Right lobe of liver (tissue), 6 donors: Measurements from ENCODE around the gene FMC1. TPM values are rescaled to one million over a fixed set of nuclear protein-coding genes. Genes with fewer than 3 reads are reported as not detected.
"Not testable (repeated sequence)": the region's sequence is repeated elsewhere in the genome, so short reads cannot be mapped to it uniquely, and the experiment has no call there.

Source experiments
- ATAC-seq, 4 donors: fragments of 200-7000 bp; cut with Tn5 transposase; one replicate each; pipeline ENCODE4 v1.9.1; 2020; ENCODE audit warnings: mild to moderate bottlenecking in 4 of 4, moderate library complexity in 4 of 4
- DNase-seq, 3 donors: peaks; one replicate each; pipeline ENCODE4 v3.0.0-alpha.2; 2020
- H3K27ac ChIP-seq, 3 donors: fragments of 200-600 bp; one replicate each; pipeline ENCODE4 v1.8.0; 2022
- H3K27me3 ChIP-seq, 2 donors: fragments of 200-600 bp; one replicate each; pipeline ENCODE4 v1.8.0; 2022
- H3K36me3 ChIP-seq, 4 donors: fragments of 200-600 bp; sonication (generic) in 1 of 4; one replicate each; pipeline versions ENCODE4 v1.5.1 to v1.8.0; 2017 to 2022; ENCODE audit warnings: control low read depth in 1 of 4
- H3K4me1 ChIP-seq, 4 donors: fragments of 200-600 bp; sonication (generic) in 1 of 4; one replicate each; pipeline versions ENCODE4 v1.5.1 to v1.8.0; 2017 to 2022; ENCODE audit warnings: control low read depth in 1 of 4
- H3K4me3 ChIP-seq, 3 donors: fragments of 200-600 bp; one replicate each; pipeline ENCODE4 v1.8.0; 2022
- H3K9me3 ChIP-seq, 4 donors: fragments of 200-600 bp; sonication (generic) in 1 of 4; one replicate each; pipeline versions ENCODE4 v1.5.1 to v1.8.0; 2017 to 2022; ENCODE audit warnings: control low read depth in 1 of 4
- POLR2A ChIP-seq: fragments of 450-650 bp; IDR thresholded peaks from one replicate; pipeline ENCODE4 v1.6.1; 2017; ENCODE audit warnings: antibody characterized with exemption, mild to moderate bottlenecking
- WGBS: methylation state at CpG from one replicate; pipeline ENCODE4 v1.1.6; 2018; ENCODE audit warnings: low coverage, low lambda C conversion rate; ENCODE audit not compliant: insufficient coverage; ENCODE audit errors: missing lambda C conversion rate; 5-methylcytosine and 5-hydroxymethylcytosine counted together
- intact Hi-C, 2 donors: fragments of 100-400 bp; cut with DNase I; formaldehyde crosslinking; loops; one replicate each; pipeline versions ENCODE4 v1.11.2 to v1.14.1; 2022
- total RNA-seq, 6 experiments: library from RNA; depleted of rRNA in 2 of 6; stranded (reverse); fragments of >200 nt in 2 of 6; fragmentation: NEBNext Ultra II Directional in 3 of 6; extraction: Animal tissue kit (Norgen Biotek cat#: 25700) in 3 of 6; gene quantifications; one replicate each; pipeline versions ENCODE4 v1.1.0 to v1.2.4, GENCODE V29; 2016 to 2023
- TF ChIP-seq, protein P1 (sequence below), 4 donors: fragments of 200-600 bp in 3 of 4; fragments of 450-650 bp in 1 of 4; IDR thresholded peaks; one replicate each; pipeline versions ENCODE4 v1.5.1 to v1.8.0; 2016 to 2022; ENCODE audit warnings: antibody characterized with exemption in 4 of 4, mild to moderate bottlenecking in 2 of 4
- donor health status: DM: no; HTN: yes; CAD: no.
- donor health status: DM: no; HTN: no; CAD: no.
- donor health status: DM: no; HTN: no; CAD: no.
- donor health status: DM: no; HTN: yes; CAD: no.
- donor health status: DM: no; HTN: yes; CAD: no.

FMC1 gene
- total RNA-seq, 6 experiments from 2014 or later, result 4.4 to 17.7 (median 6.2) TPM

DNA sequence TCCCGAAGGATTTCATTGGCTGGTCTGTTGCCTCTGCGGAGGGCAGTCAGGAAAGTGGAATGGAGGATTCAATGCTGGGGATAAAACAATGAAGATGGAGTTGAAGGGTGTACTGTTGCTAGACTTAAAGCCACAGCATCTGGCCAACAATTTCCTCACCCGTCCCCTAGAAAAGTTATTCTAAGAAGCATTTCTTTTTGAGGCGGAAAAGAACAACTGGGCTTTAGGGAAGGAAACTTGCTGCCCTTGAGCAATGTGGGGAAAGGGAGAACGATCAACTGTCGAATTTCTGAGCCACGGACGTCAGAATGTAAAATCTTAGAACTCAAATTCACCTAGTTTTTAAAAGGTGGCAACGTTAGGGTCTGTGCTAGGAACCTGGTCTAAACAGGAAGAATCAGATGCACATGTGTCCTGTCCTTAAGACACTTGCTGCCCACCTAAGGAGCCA, 664 bp downstream of the FMC1 start:
- H3K36me3 ChIP-seq, result peaks cover 0 to 14% (median 4%) of the 10 kb centered on the region in 4 donors
- peak overlapping the region; percentile 55 to 91 (median 77) for H3K4me3 ChIP-seq
- H3K27ac ChIP-seq, result peak overlapping the region; percentile 99 to 100 (median 100)
- no peak for ATAC-seq
- intact Hi-C loops, result no loop called here
- no peaks in the 10 kb centered on the region for H3K27me3 ChIP-seq
- no peaks in the 10 kb centered on the region for H3K4me1 ChIP-seq
- DNase-seq, result no peak
- H3K9me3 ChIP-seq, result no peaks in the 10 kb centered on the region
- 0% methylated on average over 8 of the region's 9 CpGs for WGBS
- no peak for TF ChIP-seq POLR2A
- TF ChIP-seq, protein P1, sequence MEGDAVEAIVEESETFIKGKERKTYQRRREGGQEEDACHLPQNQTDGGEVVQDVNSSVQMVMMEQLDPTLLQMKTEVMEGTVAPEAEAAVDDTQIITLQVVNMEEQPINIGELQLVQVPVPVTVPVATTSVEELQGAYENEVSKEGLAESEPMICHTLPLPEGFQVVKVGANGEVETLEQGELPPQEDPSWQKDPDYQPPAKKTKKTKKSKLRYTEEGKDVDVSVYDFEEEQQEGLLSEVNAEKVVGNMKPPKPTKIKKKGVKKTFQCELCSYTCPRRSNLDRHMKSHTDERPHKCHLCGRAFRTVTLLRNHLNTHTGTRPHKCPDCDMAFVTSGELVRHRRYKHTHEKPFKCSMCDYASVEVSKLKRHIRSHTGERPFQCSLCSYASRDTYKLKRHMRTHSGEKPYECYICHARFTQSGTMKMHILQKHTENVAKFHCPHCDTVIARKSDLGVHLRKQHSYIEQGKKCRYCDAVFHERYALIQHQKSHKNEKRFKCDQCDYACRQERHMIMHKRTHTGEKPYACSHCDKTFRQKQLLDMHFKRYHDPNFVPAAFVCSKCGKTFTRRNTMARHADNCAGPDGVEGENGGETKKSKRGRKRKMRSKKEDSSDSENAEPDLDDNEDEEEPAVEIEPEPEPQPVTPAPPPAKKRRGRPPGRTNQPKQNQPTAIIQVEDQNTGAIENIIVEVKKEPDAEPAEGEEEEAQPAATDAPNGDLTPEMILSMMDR (IDR thresholded peaks at IDR 0.05), result no peak

DNA sequence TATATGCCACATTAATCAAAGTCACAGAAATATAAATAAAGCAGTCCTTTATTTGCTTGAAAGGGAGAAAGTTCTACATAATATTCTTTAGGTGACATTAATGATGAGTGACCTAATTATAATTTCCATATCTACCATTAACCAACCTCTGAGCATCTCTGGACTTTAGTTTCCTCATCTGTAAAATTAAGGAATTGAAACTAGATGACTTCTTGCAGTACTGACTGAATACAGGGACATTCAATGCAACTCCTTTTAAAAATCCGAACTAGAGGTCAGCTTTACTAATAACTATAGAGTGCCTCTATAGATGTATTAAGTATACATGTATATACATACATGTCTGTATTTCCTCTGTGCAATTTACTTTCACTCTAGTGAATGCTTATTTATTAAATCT, 3.9 kb downstream of the FMC1 start:
- WGBS, result 80% methylated on average over 1 of the region's 1 CpG
- Histone ChIP-seq H3K27me3 (no peaks in the 10 kb centered on the region), H3K27ac (no peak overlapping the region), H3K36me3 (peaks cover 0 to 18% (median 4%) of the 10 kb centered on the region in 4 donors), H3K4me3 (no peak overlapping the region), H3K4me1 (no peaks in the 10 kb centered on the region), H3K9me3 (no peaks in the 10 kb centered on the region)
- DNase-seq, result no peak
- no peak for ATAC-seq
- intact Hi-C loops, result no loop called here
- TF ChIP-seq, protein P1 (IDR thresholded peaks at IDR 0.05), result no peak
- no peak for TF ChIP-seq POLR2A

DNA sequence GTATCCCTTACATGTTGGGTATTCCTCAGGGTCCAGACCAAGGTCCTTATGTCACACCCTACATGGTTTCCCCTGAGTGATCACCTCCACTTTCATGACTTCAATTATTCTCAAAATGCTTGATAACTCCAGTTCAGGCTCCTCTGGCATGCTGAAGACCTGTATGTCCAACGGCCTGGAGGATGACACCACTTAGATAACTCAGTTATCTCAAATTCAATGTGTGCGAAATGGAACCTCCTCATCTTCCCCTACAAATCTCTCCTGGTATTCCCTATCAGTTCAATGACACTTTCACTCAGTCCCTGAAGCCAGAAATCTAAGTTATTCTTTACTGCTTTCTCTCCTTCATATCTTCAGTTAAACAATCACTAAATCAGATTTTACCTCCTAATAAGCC, 9.9 kb downstream of the FMC1 start:
- Histone ChIP-seq H3K4me3 (no peak overlapping the region), H3K27ac (no peak overlapping the region), H3K9me3 (no peaks in the 10 kb centered on the region), H3K4me1 (no peaks in the 10 kb centered on the region), H3K27me3 (no peaks in the 10 kb centered on the region), H3K36me3 (peaks cover 0 to 11% (median 3%) of the 10 kb centered on the region in 4 donors)
- ATAC-seq (no peak), DNase-seq (no peak)
- no peak for TF ChIP-seq POLR2A
- TF ChIP-seq, protein P1 (IDR thresholded peaks at IDR 0.05), result no peak
- intact Hi-C loops, result no loop called here
- WGBS, result 83% methylated on average over 1 of the region's 2 CpGs

DNA sequence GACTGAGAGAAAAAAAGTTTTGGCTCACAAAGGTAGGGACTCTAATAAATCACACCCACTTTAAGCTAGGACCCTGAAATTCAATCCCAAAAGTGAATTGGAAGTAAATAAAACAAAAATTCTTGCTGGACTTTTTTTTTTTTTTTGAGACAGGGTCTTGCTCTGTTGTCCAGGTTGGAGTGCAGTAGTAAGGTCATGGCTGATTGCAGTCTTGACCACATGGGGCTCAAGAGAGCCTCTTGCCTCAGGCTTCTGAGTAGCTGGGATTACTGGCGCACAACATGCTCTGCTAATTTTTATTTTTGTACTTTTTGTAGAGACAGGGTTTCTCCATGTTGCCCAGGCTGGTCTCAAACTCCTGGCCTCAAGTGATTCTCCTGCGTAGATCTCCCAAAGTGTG, 13.6 kb downstream of the FMC1 start:
- no peaks in the 10 kb centered on the region for H3K36me3 ChIP-seq
- H3K27me3 ChIP-seq, result no peaks in the 10 kb centered on the region
- TF ChIP-seq POLR2A, result no peak
- TF ChIP-seq, protein P1 (IDR thresholded peaks at IDR 0.05), result no peak
- H3K4me3 ChIP-seq, result no peak overlapping the region
- H3K4me1 ChIP-seq, result peaks cover 0 to 6% (median 5%) of the 10 kb centered on the region in 4 donors
- ATAC-seq, result no peak
- DNase-seq, result no peak
- no peak overlapping the region for H3K27ac ChIP-seq
- H3K9me3 ChIP-seq, result no peaks in the 10 kb centered on the region
- intact Hi-C loops, result no loop called here
- 89% methylated on average over 2 of the region's 2 CpGs for WGBS

DNA sequence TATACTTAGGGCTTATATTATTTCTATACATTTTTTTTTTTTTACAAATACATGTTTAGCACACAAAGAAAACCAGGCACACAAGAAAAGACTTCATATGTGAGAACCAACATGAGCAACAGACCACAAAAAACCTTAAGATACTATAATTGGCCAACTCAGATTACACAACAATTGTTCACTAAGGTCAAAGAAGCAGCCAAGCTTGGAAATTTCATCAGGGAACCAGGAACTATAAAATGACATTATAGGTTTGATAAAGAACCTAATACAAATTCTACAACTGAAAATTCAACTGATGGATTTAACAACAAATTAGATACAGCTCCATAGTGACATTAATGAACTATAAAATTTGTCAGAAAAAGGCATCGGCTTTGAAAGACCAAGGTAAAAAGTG, 14.2 kb downstream of the FMC1 start:
- Histone ChIP-seq H3K4me1 (peaks cover 0 to 6% (median 5%) of the 10 kb centered on the region in 4 donors), H3K27me3 (no peaks in the 10 kb centered on the region), H3K9me3 (no peaks in the 10 kb centered on the region), H3K36me3 (no peaks in the 10 kb centered on the region), H3K4me3 (no peak overlapping the region), H3K27ac (no peak overlapping the region)
- DNase-seq (no peak), ATAC-seq (no peak)
- intact Hi-C loops, result no loop called here
- 87% methylated on average over 1 of the region's 1 CpG for WGBS
- no peak for TF ChIP-seq POLR2A
- TF ChIP-seq, protein P1 (IDR thresholded peaks at IDR 0.05), result no peak

DNA sequence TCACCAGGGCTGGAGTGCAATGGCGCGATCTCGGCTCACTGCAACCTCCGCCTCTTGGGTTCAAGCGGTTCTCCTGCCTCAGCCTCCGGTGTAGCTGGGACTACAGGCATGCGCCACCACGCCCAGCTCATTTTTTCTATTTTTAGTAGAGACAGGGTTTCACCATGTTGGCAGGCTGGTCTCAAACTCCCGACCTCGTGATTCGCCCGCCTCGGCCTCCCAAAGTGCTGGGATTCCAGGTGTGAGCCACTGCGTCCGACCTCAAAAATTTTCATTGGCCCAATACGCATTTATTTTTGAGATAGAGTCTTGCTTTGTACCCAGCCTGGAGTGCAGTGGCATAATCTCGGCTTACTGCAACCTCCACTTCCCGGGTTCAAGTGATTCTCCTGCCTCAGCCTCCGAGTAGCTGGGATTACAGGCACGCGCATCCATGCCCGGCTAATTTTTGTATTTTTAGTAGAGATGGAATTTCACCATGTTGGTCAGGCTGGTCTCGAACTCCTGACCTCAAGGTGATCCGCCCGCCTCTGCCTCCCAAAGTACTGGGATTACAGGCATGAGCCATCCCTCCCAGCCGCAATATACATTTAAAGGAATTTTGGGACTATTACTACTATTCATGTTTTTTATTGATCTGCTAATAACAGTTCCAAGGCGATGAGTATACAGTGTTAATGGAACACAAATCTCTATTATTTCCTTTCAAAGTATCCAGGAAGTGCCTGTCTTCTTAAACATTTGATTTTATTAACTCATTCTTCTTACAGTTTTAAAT, 16.8 kb downstream of the FMC1 start:
- H3K4me3 ChIP-seq, result peak overlapping the region in 2 of 3 donors; percentile 74 to 81
- H3K36me3 ChIP-seq, ATAC-seq, H3K27me3 ChIP-seq, DNase-seq, H3K9me3 ChIP-seq, intact Hi-C loops: not testable (repeated sequence)
- H3K27ac ChIP-seq, result peak overlapping the region; percentile 97 to 99 (median 98)
- 96% methylated on average over 23 of the region's 27 CpGs for WGBS
- H3K4me1 ChIP-seq, result peaks cover 0 to 20% (median 12%) of the 10 kb centered on the region in 4 donors
